Glomerular visceral epithelial cell (primary cell): ENCODE data around the gene ZIC1.

Experiments used
- DNase-seq: peaks from one replicate; pipeline ENCODE4 v3.0.0-alpha.2; 2016; ENCODE audit errors: extremely low spot score

Gene ZIC1

DNA sequence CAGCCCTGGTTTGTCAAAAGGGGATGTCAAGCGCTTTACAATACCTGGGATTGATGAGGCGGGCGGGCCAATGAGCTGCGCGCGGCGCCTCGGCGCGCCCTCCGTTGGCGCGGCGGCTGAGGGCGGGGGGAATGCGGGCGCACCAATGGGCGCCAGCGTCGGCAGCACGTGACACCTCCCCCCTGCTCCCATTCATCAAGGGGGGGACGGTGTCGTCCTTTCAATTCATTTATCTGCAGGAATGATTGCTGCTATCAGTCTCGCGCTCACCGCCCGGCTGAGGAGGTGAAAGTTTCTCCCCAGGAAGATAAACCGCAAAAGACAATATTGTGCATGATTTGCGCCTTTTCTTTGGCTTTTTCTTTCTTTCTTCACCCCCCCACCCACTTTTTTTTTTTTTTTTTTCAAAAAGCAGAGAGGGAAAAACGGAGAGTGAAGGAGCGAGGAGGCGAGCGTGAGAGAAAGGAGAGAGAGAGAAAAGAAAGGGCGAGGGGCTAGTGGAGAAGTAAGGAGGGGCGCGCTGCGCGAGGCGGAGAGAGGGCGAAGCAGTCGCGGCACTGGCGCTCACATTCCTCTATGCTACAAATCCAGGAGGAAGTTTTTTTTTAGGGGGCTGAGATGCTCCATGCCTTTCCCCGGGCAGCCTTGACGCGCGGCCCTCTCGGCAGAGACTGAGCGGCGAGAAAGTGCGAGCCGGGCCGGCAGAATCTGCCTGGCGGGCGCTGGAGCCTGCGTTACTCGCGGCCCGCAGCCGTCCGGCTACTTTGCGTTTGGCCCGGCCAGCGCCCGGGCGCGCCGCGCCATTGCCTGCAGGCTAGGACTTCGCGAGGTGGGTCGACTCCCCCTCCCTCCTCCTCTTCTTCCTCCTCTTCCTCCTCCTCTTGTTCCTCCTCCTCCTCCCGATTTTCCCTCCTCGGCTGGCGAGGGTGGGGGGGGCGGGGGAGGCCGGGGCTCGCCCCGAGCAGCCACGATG is at the start of gene ZIC1:
ZIC1 (plus strand) TSS at position 223 of the 973 bp plus-strand sequence; CDS start at position 971, 748 bp downstream.
- DNase-seq, result no peak

DNA sequence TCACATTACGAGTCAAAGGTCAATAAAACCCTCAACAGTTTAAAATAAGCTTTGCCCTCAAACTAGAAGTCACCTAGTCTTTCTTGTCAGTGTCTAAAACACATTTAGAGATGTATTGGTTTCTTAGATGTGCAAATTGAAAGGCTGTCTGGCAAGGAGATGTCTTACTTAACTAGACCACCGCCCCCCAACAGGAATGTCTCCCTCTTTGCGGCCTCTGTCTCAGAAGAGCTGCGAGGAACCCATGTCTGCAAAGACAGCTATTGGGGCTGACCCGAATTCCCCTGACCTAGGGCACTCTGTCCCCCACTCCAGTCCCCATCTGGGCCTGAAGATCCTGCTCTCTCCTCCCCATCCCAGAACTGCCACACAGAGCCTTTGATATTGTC is 49.1 kb upstream of the ZIC1 start:
- no peak for DNase-seq

DNA sequence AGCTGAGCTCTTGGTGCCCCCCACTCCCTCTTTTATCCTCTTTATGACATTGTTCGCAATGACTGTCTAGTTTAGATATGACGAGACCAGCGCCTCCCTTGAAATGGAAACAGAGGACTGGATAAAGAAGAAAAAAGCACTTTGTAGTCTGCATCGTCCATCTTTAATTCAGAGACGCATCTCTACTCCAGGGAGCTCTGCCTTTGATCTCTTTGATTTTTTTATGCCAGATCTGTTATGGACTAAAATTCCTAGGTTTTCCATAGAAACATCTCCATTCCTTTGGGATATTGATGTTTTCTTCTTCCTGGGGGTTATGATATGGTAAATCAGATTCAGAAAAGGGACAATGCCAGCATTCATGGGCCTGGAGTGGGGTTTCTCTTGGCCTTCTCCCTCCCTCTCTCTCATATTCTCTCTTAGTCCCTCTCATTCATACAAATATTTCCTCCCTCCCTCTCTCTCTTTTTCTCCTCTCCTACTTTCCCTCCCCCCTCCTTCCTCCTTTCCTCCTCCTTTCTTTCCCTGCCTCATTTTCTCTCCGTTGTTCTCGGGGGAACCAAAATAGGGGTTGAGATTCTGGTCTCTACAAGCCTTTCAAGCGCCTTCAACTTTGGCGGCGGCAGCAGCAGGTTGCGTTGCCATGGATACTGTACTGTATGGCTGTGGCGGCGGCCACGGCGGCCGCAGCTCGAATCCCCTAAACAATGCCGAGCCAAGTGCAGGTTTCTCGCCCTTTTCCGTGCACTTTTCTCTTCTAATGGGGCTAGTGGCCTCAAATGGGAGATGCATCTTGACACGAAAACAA is 48.3 kb upstream of the ZIC1 start:
- DNase-seq, result peak; percentile 28

DNA sequence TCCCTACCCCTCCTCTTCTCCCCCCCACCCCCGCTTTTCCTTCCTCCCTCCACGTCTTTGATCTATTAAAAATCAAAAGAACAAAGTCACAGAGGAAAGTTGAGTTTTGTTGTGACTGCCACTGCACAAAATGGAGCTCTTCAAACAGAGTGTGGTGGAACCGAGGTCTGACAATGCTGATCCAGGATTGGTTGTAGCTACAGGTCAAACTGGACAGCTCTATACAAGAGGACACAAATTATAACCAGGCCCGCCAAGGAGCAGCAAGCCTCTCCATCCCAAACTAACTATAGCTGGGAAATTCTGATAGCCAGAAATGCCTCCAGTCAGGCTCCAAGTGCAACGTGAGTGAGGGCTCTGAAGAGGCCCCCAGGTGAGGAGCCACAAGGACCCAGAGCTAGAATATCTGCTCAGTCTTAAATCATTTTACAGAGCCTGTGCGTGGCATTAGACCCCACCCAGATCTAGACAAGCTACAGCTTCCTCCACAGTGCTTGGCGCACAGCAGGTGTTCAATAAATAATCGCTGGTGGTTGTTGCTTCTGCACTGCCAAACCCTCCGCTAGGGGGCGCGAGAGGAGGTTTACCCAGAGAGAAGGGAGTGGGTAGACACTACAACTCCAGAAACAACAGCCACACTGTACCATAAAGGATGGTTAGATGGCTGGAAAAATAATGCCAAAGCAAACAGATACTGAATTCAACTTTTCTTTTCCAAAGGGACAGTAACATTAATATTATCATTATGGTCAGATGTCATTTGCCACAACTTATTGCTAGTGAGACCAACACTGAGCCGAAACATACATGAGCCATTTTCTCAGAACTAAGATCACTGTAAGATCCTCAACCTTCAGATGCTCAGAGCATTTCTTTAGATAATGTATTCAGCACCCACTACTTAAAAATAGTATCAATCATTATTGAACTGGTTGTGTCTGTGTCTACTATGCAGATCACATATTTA is 47.4 kb upstream of the ZIC1 start:
- peak; percentile 38 for DNase-seq

DNA sequence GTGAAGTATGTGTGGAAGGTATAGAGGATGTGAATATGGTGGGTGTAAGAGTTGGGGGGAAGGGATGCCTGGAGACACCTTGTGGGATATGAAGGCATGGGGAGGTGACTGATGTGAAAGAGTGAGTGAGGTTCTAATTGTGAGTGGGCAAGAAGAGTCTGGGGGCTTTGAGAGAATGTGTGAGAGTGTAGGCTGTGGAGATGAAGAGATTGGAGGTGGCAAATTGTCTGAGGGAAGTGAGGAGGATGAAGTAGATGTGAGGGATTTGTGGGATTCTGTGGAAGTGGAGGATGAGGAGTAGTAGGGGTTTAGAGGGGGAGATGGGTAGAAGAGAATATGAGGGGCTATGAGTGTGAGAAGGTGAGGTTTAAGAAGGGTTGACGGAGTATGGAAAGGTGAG is 44.4 kb upstream of the ZIC1 start:
- DNase-seq, result no peak

DNA sequence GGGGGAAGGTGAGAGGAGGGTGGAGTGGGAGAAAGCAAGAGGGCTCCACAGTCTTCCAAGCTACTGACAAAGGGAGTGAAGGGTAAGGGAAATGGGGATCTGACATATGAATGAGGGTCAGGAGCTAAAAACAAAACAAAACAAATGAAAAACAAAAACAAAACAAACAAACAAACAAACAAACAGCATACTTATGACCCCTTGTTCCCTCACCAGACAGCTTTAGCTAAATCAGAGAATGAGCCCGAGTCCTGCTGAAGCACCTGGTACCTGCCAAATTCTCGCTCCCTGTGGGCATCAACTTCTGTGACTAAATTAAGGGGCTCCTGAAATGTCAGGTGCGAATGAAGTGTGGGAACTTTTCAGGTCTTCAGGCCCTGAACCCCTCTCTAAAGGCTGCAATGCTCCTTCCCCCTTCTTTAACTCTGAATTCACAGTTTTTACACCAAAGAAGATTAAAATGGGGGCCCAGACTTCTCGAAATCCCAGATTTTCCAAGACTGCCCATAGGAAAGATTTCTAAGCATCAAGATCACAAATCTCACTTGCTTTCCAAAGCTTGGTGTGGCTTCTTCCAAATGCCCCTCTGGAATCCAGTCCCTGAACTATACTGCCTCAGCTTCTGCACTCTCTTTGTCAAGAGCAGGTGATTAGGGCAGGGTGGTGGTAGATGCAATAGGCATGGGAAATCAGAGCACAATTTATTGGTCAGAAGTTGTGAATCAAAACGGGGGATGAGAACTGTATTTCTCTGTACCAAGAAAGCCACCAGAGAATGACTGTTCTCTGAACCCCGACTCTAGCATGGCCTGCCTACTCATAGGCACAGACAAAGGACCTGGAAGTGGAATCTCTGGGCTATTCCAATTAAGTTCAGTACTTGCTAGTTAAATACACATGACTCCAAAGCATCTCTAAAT is 43.7 kb upstream of the ZIC1 start:
- no peak for DNase-seq

DNA sequence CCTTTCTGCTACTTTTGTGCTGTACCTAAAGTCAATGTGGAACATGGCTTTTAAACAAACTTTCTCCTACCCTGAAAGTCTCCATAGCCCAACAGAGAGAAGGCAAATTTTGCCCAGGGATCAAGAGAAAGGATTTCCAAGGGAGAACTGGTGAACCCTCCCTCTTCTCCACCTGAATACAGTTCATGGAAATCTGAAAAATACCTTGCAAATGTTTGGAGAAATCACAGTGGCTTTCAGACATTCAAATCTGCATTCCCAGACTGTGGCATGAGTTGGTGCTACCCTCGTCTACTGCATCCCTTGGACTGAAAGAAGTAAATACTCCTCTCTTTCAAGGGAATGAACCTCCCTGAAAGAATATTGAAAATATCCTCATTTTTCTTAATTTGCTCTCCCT is 41.5 kb upstream of the ZIC1 start:
- DNase-seq, result no peak

DNA sequence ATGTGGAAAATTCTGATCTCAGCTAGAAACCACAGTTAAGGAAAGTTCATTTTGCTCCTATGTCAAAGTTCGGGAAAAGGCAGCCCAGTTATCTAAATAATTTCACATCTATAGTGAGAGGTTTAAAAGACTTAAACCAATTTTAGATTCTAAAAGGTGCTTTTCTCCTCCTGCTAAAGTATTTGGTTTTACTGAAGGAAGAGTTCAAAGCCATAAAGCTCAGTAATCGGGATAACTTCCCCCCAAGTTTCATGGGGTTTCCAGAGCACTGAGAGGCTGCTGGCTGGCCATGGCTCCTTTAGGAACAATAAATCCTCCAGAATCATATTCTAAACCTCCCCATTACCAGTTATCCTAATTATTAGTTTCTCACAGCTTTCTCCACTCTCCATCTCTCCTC is 41.0 kb upstream of the ZIC1 start:
- no peak for DNase-seq

DNA sequence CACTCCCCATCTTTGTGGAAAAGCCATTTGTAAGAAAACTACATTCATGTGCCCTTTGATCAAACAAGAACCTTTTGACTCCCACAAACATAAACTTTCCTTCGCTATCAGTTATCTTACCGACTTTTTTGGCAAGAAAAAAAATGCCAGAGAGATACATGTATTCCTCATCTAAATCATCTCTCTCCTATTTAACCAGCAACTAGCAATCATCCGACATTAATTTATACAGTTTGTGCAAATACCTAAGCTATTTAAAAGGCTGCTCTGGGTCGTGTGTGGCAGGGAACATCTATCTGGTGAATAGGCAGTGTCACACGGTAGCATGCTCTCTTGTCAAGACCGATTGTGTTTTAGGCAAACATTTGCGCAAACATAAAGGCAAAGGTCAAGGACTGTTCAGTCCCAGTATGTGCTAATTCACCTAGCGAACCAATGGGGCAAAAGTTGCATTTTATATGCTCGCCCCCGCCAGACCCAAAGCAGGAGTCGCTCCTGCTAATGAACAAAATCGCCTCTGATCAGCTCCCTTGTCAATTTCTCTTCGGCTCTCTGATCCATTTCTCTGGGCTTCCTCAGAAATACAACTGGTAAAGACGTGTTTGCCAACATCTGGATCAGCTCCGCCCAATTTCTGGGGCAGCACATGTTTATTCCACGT is 40.5 kb upstream of the ZIC1 start:
- no peak for DNase-seq

DNA sequence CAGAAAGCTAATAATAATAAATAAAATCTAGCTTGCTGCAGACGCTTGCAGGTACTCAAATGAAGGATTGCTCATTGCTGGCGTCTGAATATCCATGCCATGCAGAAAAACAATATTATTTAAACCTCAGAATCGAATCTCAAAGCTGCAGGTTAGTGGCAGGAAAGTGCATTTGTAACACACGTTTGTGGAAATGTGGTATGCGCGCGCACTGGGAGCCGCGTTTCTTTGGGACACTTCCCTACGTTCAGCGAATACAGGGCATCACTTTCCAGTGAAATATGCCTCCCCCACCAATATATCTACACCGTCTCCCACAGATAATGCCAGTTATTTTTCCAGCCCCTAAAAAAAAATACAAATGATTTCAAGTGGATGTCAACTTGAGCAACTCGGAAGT is 39.9 kb upstream of the ZIC1 start:
- no peak for DNase-seq

DNA sequence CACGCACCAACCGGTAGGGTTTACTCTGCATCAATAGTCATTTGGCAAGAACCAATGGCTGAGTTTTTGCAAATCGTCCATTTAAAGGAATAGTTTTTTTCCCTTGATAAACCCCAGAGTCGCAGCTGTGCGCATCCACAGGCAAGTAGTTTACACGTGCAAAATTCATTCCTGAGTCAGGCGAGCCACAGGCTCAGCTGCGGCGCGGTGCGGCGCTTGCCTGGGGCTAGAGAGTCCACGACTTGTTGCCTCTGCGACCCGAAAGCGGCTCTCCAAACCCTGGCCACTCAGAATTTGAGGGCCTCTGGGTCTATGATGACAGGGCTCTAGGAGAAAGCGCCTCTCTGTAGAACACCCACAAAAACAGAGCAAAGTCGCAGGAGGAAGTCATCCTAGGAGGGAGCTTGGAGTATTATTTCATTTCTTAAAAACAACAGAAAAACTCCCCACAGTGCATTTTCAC is 39.5 kb upstream of the ZIC1 start:
- no peak for DNase-seq

DNA sequence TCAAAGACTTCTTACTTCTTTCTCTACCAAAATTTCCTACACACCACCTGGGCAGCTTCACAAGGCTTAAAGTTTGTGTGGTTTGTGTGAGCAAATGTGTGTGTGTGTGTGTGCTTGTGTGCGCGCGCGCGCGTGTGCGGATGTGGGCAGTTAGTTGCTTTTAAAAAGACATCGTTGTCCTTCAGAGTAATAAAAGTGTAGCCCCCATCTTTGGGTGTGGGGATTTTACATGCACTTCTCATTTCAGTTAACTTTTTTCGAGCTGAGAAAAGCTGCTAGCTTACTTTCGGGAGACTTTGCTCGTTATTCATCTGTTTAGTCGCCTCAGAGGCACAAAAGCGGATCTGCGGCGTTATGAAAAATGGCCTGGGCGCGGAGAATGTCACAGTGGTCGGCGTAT is 38.8 kb upstream of the ZIC1 start:
- no peak for DNase-seq

DNA sequence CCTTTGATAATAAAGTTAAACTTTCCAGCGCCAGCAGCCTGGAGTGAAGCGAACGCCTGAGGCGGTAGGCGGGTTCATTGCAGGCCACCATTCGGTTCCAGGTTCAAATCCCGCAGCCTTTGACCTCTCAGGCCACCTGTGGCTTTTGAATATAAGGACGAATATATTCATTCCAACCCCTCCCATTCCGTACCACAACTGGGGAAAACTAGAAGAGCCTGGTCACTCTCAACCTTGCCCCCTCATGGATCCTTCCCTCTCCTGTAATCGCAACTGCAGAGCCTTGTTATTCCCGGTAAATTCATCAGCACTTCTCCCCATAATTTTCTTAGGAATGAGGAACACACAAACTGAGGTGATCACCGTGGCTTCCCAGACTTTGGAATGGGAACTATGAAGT is 38.0 kb upstream of the ZIC1 start:
- DNase-seq, result no peak

DNA sequence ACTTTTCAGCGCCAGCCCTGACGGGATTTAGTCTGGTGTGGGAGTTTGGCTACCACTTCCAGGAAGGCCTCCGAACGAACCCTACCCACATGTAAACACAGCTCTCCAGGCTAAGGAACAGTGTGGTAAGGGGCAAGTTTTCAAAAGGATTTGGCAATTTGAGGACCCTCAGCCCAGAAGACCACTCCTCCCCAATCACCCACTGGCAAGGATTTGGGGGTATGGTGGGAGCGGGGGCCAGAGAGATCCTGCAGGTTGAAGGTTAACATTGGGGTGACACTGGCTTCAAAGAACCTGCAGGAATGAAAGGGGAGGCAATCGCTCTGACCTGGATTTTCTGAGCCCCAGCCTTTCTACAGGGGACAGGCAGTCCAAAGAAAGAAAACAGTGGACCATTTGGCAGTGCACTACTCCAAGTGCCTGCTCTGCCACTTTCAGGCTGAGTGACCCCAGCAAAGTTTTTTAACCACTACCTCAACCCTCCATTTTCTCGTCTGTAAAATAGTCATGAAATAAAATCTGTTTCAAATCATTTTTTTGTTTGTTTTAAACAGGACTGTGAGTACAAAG is 37.3 kb upstream of the ZIC1 start:
- no peak for DNase-seq

DNA sequence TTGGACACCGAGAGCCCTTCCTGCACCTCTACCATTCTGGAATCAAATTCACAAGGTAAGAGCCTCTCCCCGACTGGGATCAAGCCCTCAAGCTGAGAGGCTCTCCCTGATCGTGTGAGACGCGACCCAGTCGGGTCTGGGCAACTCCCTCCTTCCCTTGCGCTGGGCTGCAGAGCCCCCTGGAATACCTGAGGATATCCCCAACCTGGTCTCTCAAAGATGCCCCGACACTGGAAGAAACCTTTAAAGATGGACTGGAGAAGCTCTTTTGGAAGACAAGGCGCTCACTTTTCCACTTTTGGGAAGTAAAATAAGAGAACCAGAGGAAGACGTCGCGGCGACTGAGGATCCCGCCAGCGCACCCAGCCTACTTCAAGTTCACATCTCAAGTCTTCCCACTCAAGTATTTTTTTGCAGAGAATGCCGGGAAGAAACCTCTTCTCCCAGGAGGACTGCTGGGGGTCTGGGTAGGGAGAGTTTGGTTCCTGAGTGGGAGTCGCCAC is 36.6 kb upstream of the ZIC1 start:
- DNase-seq, result no peak

DNA sequence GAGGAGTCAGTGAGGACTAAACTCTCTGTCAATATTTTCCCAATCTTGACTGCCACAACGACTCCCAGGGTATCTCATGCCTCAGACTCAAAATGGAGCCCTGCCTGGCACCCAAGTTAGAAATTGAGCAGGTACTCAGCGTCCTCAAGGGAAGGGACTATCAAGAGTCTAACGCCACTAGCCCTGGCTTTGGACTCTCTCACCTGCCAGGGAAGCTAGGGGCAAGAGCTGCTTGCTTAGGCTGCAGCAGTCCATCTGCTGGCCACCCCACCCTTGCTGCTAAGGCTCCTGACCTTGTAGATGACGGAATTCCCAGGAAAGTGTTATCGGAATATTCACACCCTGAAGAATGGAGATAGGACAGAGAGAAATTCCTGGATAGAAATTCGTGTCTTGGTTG is 35.9 kb upstream of the ZIC1 start:
- no peak for DNase-seq

DNA sequence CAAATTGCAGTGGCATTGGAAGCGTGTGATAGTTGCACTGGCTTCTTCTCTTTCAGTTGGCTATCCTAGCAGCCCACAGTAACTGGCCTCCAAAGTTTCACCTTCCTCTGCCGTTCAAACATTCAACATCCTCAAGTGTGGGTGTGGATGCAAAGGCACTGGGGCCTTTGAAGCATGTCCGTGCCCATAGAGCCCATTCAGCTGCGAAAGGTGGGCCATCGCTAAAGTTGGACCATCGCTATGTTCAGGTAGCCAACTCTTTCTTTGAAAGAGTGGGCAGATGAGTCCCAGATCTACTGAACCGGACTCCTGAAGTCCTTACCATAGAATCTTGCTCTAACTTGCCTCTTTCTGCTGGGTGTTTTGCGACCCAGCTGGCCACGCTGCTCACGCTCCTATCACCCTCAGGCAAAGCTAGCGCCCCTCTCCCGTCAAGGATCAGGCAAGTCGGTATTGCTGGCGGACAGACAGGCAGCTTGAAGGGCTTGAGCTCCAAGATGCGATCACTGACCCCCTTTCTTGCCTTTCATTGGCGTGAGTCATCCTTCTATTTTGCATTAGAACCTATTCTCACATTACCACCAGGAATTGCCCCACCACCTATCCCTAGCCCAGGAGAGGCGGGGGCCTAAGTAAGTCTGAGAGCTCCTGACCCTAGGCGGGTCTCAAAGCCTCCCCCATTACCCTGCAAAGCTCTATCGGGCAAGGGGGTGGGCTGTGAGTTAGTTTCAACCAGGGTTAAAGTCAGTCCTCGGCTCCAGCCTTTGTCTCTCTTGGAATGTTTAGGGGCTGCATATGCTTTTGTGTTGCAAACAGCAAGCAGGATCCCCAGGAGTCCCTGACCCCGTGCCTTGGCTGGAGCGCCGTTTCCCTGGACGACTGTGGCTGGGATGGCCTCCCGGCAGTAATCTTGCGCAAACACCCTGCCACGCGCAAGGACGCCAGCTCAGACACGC is 31.5 kb upstream of the ZIC1 start:
- DNase-seq, result no peak

DNA sequence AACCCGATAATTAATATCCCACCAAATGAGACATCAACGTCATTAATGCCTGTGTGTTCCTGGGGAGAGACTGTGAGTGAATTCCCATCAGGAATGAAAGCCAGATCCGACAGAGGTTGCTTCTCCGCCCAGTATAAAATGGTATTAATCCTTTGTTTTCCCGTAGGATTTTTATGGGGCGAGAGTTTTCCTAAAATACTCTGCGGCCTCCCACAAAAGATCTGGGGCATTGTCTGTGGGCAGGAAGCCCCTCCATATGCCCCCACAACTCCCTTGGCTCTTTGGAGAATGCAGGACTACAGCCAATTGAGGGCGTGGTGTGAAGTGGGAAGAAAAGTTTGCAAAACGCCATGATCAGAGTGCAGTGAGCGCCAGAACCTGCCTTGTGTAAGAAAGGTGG is 29.5 kb upstream of the ZIC1 start:
- no peak for DNase-seq
